Duodenal mucosa (tissue), 2 donors: ENCODE measurements around the gene TSPAN5.

Experiments used
- H3K27ac ChIP-seq: one replicate; pipeline ENCODE4 v1.7.0; 2013; ENCODE audit warnings: low read depth, low read length
- H3K27me3 ChIP-seq, 2 donors: one replicate each; pipeline ENCODE4 v1.7.0; 2013; ENCODE audit warnings: low read length in 2 of 2, control low read depth in 1 of 2; ENCODE audit not compliant: insufficient read depth in 2 of 2, control insufficient read depth in 1 of 2
- H3K36me3 ChIP-seq, 2 donors: one replicate each; pipeline ENCODE4 v1.7.0; 2013; ENCODE audit warnings: low read length in 2 of 2, control low read depth in 1 of 2; ENCODE audit not compliant: insufficient read depth in 2 of 2, control insufficient read depth in 1 of 2
- H3K4me1 ChIP-seq, 2 donors: one replicate each; pipeline ENCODE4 v1.7.0; 2013; ENCODE audit warnings: low read length in 2 of 2, control low read depth in 1 of 2; ENCODE audit not compliant: insufficient read depth in 2 of 2, control insufficient read depth in 1 of 2
- H3K4me3 ChIP-seq, 2 donors: one replicate each; pipeline ENCODE4 v1.7.0; 2013; ENCODE audit warnings: low read length in 2 of 2, low read depth in 1 of 2
- H3K9ac ChIP-seq, 2 donors: one replicate each; pipeline ENCODE4 v1.7.0; 2013; ENCODE audit warnings: low read length in 2 of 2, low read depth in 1 of 2
- H3K9me3 ChIP-seq, 2 donors: one replicate each; pipeline ENCODE4 v1.7.0; 2013; ENCODE audit warnings: low read length in 2 of 2, control low read depth in 1 of 2; ENCODE audit not compliant: control insufficient read depth in 1 of 2

The TSPAN5 gene

DNA sequence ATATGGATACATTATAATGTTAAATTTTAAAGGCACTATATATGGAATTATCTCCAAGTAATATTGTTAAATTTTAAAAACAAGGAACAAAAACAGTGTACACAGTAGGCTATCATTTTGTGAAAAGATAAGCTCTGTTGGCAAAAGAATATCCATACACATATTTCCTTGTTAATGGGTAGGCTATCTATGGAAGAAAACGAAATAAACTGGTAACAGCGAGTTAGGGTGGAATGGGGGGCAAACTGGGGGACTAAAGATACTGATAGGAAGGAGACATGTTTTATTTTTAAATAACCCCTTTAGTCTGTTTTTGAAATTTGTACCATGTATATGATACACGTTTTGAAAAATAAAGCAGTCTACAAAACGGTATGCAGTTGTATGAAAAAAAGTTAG is 3.6 kb upstream of the TSPAN5 start:
- Histone ChIP-seq H3K36me3 (no peaks in the 10 kb centered on the region), H3K4me3 (no peak overlapping the region), H3K4me1 (peaks cover 23 to 27% of the 10 kb centered on the region in 2 donors), H3K9ac (no peak overlapping the region), H3K27me3 (peaks cover 10% of the 10 kb centered on the region in 2 donors), H3K27ac (no peak overlapping the region), H3K9me3 (no peaks in the 10 kb centered on the region)

- Histone ChIP-seq H3K4me3 (no peak overlapping the region), H3K9ac (no peak overlapping the region), H3K4me1 (peaks cover 26 to 29% of the 10 kb centered on the region in 2 donors), H3K27me3 (peaks cover 15% of the 10 kb centered on the region in 2 donors), H3K9me3 (no peaks in the 10 kb centered on the region), H3K36me3 (no peaks in the 10 kb centered on the region), H3K27ac (no peak overlapping the region)
These were observed 3.1 kb upstream of the TSPAN5 start for GRCh38 chr4:98661371-98662054.

- Histone ChIP-seq H3K36me3 (no peaks in the 10 kb centered on the region), H3K27ac (no peak overlapping the region), H3K27me3 (peaks cover 21 to 28% of the 10 kb centered on the region in 2 donors), H3K9ac (no peak overlapping the region), H3K4me3 (no peak overlapping the region), H3K9me3 (no peaks in the 10 kb centered on the region), H3K4me1 (peaks cover 26 to 32% of the 10 kb centered on the region in 2 donors)
These were observed 1.5 kb upstream of the TSPAN5 start for GRCh38 chr4:98659741-98660462.

- H3K27ac ChIP-seq = no peak overlapping the region
- H3K4me1 ChIP-seq = peaks cover 26 to 32% of the 10 kb centered on the region in 2 donors
- peak overlapping the region; percentile 45 to 55 for H3K9ac ChIP-seq
- peaks cover 21 to 29% of the 10 kb centered on the region in 2 donors for H3K27me3 ChIP-seq
- peak overlapping the region; percentile 79 to 80 for H3K4me3 ChIP-seq
- H3K9me3 ChIP-seq = no peaks in the 10 kb centered on the region
- no peaks in the 10 kb centered on the region for H3K36me3 ChIP-seq
These were observed 738 bp upstream of the TSPAN5 start for GRCh38 chr4:98659106-98659592.

DNA sequence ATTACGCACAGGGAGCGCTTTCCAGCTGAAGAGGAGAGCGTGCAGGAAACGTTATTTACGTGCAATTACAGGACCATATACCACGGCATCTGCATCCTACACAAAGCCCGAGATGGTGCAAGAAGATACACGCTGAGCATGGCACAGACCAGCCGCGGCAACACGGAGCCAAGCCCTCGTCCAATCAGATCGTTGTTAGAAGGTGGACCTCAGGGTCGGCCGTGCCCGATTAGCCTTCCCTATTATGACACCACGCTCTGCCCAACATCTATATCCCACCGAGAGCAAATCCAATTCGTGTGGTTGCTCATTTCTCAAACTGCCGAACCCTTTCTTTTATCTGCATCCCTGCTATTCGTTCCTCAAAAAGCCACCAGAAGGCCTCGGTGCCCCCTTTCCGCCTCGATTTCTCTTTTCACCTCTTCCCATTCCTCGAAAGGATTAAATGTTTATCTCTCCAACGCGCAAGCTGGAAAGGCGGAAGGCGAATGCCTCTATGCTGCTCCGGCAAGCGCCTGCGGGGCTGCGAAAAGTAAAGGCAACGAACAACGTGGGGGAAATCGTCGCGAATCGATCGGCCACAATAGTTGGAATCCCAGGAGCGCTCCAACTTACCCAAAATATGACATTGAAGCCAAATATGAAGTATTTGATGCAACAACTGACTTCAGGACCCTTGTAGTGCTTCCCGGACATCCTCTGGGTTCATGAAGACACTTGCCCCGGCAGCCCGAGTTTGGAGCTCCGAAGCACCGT is 702 bp downstream of the TSPAN5 start:
- peak overlapping the region; percentile 50 to 58 for H3K9ac ChIP-seq

DNA sequence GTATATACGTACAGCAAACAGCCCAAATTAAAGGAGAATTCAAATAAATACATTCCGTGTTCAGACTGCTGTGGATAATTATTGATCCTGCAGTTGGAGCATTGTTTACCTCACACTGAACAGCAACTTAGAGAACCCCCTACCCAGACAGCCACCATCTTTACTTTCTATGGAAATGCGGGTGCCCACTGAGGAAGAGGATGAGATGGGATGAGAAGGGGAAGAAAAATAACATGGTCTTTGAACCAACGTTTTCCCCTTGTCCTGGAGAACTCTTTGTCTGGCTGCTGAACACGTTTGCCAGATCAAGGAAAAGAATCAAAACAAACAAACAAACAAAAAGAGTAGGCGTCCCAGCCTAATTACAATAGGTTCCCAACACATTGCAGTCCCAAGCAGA is 1.5 kb downstream of the TSPAN5 start:
- Histone ChIP-seq H3K27ac (no peak overlapping the region), H3K4me1 (peaks cover 20 to 22% of the 10 kb centered on the region in 2 donors), H3K9me3 (no peaks in the 10 kb centered on the region), H3K36me3 (no peaks in the 10 kb centered on the region), H3K27me3 (peaks cover 21 to 30% of the 10 kb centered on the region in 2 donors), H3K9ac (no peak overlapping the region), H3K4me3 (peak overlapping the region; percentile 70 to 79)

More for the DNA sequence above, 702 bp downstream of the TSPAN5 start:
- H3K27ac ChIP-seq = no peak overlapping the region
- H3K4me3 ChIP-seq = peak overlapping the region; percentile 70 to 79
- peaks cover 21 to 30% of the 10 kb centered on the region in 2 donors for H3K27me3 ChIP-seq
- H3K4me1 ChIP-seq = peaks cover 25 to 29% of the 10 kb centered on the region in 2 donors
- no peaks in the 10 kb centered on the region for H3K36me3 ChIP-seq
- no peaks in the 10 kb centered on the region for H3K9me3 ChIP-seq

DNA sequence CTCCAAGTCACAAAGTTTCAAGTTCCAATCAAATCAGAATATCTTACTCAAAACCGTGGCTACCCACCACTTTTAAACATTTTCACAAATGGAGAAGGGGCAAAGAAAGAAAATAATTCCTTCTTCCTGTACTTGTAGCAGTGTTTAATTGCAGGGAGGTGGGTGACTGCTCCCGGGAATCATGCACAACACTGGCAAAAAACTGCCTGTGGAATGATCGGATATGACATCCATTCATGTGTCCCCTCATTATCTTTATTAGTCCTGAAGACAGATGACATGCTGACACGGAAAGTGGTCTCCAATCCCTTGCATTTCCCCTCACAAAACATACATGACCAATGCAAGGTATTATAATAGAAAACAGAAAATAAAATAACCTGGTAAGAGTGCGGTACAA is 2.0 kb downstream of the TSPAN5 start:
- no peaks in the 10 kb centered on the region for H3K36me3 ChIP-seq
- peaks cover 21 to 30% of the 10 kb centered on the region in 2 donors for H3K27me3 ChIP-seq
- no peak overlapping the region for H3K4me3 ChIP-seq
- no peaks in the 10 kb centered on the region for H3K9me3 ChIP-seq
- no peak overlapping the region for H3K27ac ChIP-seq
- peaks cover 18 to 22% of the 10 kb centered on the region in 2 donors for H3K4me1 ChIP-seq
- no peak overlapping the region for H3K9ac ChIP-seq

GRCh38 chr4:98653890-98654867 is 4.2 kb downstream of the TSPAN5 start:
- peaks cover 13 to 18% of the 10 kb centered on the region in 2 donors for H3K4me1 ChIP-seq
- H3K9me3 ChIP-seq = no peaks in the 10 kb centered on the region
- no peak overlapping the region for H3K4me3 ChIP-seq
- no peaks in the 10 kb centered on the region for H3K36me3 ChIP-seq
- no peak overlapping the region for H3K9ac ChIP-seq
- no peak overlapping the region for H3K27ac ChIP-seq
- peaks cover 21 to 30% of the 10 kb centered on the region in 2 donors for H3K27me3 ChIP-seq

DNA sequence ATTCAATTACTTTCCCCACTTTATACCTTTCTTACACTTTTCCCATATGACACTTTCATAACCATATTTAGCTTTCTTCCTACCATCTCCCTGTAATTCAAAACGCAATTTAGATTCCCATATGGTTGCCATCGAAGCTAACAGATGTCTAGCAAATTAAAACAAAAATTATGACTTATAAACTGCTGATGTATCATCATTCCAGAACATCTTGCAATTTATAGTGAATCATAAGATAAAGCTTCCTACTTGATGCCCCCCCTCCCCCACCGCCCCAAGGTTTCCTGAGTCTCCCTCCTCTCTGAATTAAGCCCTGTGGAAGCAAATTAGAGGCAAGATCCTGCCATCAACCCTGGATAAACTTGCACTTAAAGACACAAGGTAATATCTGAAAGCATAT is 5.4 kb downstream of the TSPAN5 start:
- H3K4me3 ChIP-seq = no peak overlapping the region
- no peak overlapping the region for H3K9ac ChIP-seq
- no peaks in the 10 kb centered on the region for H3K36me3 ChIP-seq
- H3K27me3 ChIP-seq = peaks cover 21 to 30% of the 10 kb centered on the region in 2 donors
- no peak overlapping the region for H3K27ac ChIP-seq
- H3K9me3 ChIP-seq = no peaks in the 10 kb centered on the region
- H3K4me1 ChIP-seq = peaks cover 12% of the 10 kb centered on the region in 2 donors
